Measurements from ENCODE around the gene TPST1. TPM values are rescaled to one million over a fixed set of nuclear protein-coding genes. Genes with fewer than 3 reads are reported as not detected.

Gene TPST1
- polyA plus RNA-seq, 1 donor (not counting 4 experiments of a cell fraction or from before 2014, with no cell fraction given) = 48.5 TPM

DNA sequence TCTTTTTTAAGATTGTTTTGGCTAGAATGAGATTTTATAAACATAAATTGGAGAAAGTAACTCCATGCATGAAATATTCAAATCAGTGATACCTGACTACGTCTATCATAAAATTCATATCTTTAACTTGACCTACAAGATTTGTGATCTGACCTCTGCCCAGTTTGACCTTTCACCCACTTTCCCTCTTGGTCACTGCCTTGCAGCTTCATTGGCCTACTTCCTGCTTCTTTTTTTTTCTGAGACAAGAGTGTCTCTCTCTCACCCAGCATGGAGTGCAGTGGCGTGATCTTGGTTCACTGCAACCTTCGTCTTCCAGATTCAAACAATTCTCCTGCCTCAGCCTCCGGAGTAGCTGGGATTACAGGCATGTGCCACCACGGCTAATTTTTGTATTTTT is 28.5 kb downstream of the TPST1 start:
- Histone ChIP-seq H4K20me1 (ENCODE audit: control insufficient read depth, extremely low read depth, insufficient read depth, low read length) (no peaks in the 10 kb centered on the region), H3K36me3 (ENCODE audit: control insufficient read depth in 2 of 2, extremely low read depth in 1 of 2, insufficient read depth in 2 of 2, low read length in 2 of 2) (no peaks in the 10 kb centered on the region), H3K27me3 (ENCODE audit: control insufficient read depth, extremely low read depth, insufficient read depth, low read length) (no peaks in the 10 kb centered on the region), H3K9me1 (ENCODE audit: control insufficient read depth, extremely low read depth, insufficient read depth, low read length) (peaks cover 2% of the 10 kb centered on the region), H3K4me2 (ENCODE audit: control insufficient read depth, extremely low read depth, insufficient read depth, low read depth, low read length) (no peak overlapping the region), H3K27ac (ENCODE audit: control insufficient read depth, insufficient read depth, low read length) (no peak overlapping the region), H3K9ac (ENCODE audit: control insufficient read depth, extremely low read depth, insufficient read depth, low read length) (no peak overlapping the region), H3K4me3 (ENCODE audit: control insufficient read depth in 2 of 3, extremely low read depth in 1 of 3, insufficient read depth in 2 of 3, low read depth in 1 of 3, low read length in 3 of 3) (no peak overlapping the region), H3K4me1 (ENCODE audit: control insufficient read depth, extremely low read depth, insufficient read depth, low read length) (no peaks in the 10 kb centered on the region), H2AFZ (ENCODE audit: control insufficient read depth, low read length) (no peak overlapping the region), H3K9me3 (ENCODE audit: control insufficient read depth, low read depth, low read length) (no peaks in the 10 kb centered on the region), H3K79me2 (ENCODE audit: control insufficient read depth, insufficient read depth, low read length) (peaks cover 16% of the 10 kb centered on the region)
- dilution Hi-C loops (cut with MboI; ENCODE audit: extremely low pct_ligation_motif_present, low sequenced_read_pairs) = no loop called here
- DNase-seq (ENCODE audit: low read depth, low spot score) = no peak
- no peak for FAIRE-seq
- TF ChIP-seq, protein P1, sequence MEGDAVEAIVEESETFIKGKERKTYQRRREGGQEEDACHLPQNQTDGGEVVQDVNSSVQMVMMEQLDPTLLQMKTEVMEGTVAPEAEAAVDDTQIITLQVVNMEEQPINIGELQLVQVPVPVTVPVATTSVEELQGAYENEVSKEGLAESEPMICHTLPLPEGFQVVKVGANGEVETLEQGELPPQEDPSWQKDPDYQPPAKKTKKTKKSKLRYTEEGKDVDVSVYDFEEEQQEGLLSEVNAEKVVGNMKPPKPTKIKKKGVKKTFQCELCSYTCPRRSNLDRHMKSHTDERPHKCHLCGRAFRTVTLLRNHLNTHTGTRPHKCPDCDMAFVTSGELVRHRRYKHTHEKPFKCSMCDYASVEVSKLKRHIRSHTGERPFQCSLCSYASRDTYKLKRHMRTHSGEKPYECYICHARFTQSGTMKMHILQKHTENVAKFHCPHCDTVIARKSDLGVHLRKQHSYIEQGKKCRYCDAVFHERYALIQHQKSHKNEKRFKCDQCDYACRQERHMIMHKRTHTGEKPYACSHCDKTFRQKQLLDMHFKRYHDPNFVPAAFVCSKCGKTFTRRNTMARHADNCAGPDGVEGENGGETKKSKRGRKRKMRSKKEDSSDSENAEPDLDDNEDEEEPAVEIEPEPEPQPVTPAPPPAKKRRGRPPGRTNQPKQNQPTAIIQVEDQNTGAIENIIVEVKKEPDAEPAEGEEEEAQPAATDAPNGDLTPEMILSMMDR (optimal IDR thresholded peaks at IDR 0.05 in 1 of 3, IDR thresholded peaks at IDR 0.05 in 1 of 3, conservative IDR thresholded peaks at IDR 0.05 in 1 of 3; ENCODE audit: extremely low read depth in 1 of 3, insufficient read depth in 2 of 3, low read length in 3 of 3) = no peak
- TF ChIP-seq EZH2 (IDR thresholded peaks at IDR 0.05; ENCODE audit: low read length) = no peak

DNA sequence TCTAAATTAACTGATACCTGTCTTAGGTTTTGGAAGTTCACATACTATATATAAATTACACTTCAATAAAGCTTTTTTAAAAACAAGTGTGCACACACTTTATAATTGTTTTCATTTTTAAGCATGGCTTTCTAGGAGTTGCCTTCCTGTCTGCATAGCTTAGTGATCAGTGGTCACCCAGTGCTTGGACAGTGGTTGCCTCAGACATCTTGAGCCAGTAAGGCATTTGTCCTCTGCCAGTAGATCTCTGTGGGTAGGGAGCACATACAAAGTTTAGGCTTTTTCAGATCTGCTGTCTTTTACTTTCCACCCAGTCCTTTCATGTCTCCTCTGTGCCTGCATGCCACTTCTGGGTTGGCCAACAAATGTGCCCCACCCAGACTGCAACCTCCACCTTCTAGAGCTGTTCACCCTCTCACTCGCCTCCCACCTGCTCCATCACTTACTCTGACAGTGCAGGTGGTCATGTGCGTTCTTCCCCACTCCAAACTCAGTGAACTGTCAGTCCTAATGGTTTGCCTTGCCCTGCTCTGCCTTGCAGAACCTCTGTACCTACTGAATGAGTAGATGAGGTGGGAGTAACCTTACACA is 31.7 kb downstream of the TPST1 start:
- Histone ChIP-seq H2AFZ (ENCODE audit: control insufficient read depth, low read length) (no peak overlapping the region), H3K9me3 (ENCODE audit: control insufficient read depth, low read depth, low read length) (no peaks in the 10 kb centered on the region), H3K4me1 (ENCODE audit: control insufficient read depth, extremely low read depth, insufficient read depth, low read length) (no peaks in the 10 kb centered on the region), H3K36me3 (ENCODE audit: control insufficient read depth in 2 of 2, extremely low read depth in 1 of 2, insufficient read depth in 2 of 2, low read length in 2 of 2) (peaks cover 3 to 6% of the 10 kb centered on the region in 2 experiments), H3K4me2 (ENCODE audit: control insufficient read depth, extremely low read depth, insufficient read depth, low read depth, low read length) (no peak overlapping the region), H3K27ac (ENCODE audit: control insufficient read depth, insufficient read depth, low read length) (no peak overlapping the region), H4K20me1 (ENCODE audit: control insufficient read depth, extremely low read depth, insufficient read depth, low read length) (no peaks in the 10 kb centered on the region), H3K4me3 (ENCODE audit: control insufficient read depth in 2 of 3, extremely low read depth in 1 of 3, insufficient read depth in 2 of 3, low read depth in 1 of 3, low read length in 3 of 3) (no peak overlapping the region), H3K9ac (ENCODE audit: control insufficient read depth, extremely low read depth, insufficient read depth, low read length) (no peak overlapping the region), H3K9me1 (ENCODE audit: control insufficient read depth, extremely low read depth, insufficient read depth, low read length) (peaks cover 2% of the 10 kb centered on the region), H3K27me3 (ENCODE audit: control insufficient read depth, extremely low read depth, insufficient read depth, low read length) (no peaks in the 10 kb centered on the region), H3K79me2 (ENCODE audit: control insufficient read depth, insufficient read depth, low read length) (peaks cover 13% of the 10 kb centered on the region)
- TF ChIP-seq, protein P1 (optimal IDR thresholded peaks at IDR 0.05 in 1 of 3, IDR thresholded peaks at IDR 0.05 in 1 of 3, conservative IDR thresholded peaks at IDR 0.05 in 1 of 3; ENCODE audit: extremely low read depth in 1 of 3, insufficient read depth in 2 of 3, low read length in 3 of 3) = no peak
- no peak for TF ChIP-seq EZH2 (IDR thresholded peaks at IDR 0.05; ENCODE audit: low read length)
- DNase-seq (ENCODE audit: low read depth, low spot score) (no peak), FAIRE-seq (no peak)
- dilution Hi-C loops (cut with MboI; ENCODE audit: extremely low pct_ligation_motif_present, low sequenced_read_pairs) = no loop called here

Measured in keratinocyte (primary cell).